ENCODE results near the gene OR4D11. TPM values are rescaled to one million over a fixed set of nuclear protein-coding genes. Genes with fewer than 3 reads are reported as not detected.
"Not testable (repeated sequence)": the region's sequence is repeated elsewhere in the genome, so short reads cannot be mapped to it uniquely, and the experiment has no call there.

Gene OR4D11
- total and polyA plus RNA-seq, 7 donors = not detected

- no peak for TF ChIP-seq CTCF (IDR thresholded peaks at IDR 0.05)
- Histone ChIP-seq H3K36me3 (ENCODE audit: insufficient read depth in 1 of 2, low read depth in 1 of 2) (no peaks in the 10 kb centered on the region), H3K27ac (no peak within 1 kb of the TSS), H3K4me1 (no peaks in the 10 kb centered on the region), H3K9me3 (no peaks in the 10 kb centered on the region), H3K27me3 (ENCODE audit: insufficient read depth in 3 of 3, low read length in 2 of 3) (peaks cover 0 to 4% (median 2%) of the 10 kb centered on the region in 3 donors), H3K4me3 (no peak within 1 kb of the TSS)
- WGBS, 3 donors = 17 to 19% (median 17%) methylated on average over 2 of the region's 2 CpGs
- ATAC-seq = no peak
- intact Hi-C loops (cut with DNase I) = no loop called here
- no peak for DNase-seq
Measured at GRCh38 chr11:59510941-59511589, 7.7 kb downstream of the OR4D11 start, which contains the start of gene OR4D9. Gene OR4D9, plus strand, starts transcription at chr11:59511539. Its CDS starts 3,374 bp downstream, at chr11:59514913.

GRCh38 chr11:59511675-59512074 is 8.3 kb downstream of the OR4D11 start:
- no peak for DNase-seq
- no peak overlapping the region for H3K27ac ChIP-seq
- TF ChIP-seq CTCF (IDR thresholded peaks at IDR 0.05) = no peak
- H3K36me3 ChIP-seq (ENCODE audit: insufficient read depth in 1 of 2, low read depth in 1 of 2) = no peaks in the 10 kb centered on the region
- H3K9me3 ChIP-seq = no peaks in the 10 kb centered on the region
- intact Hi-C loops (cut with DNase I) = no loop called here
- no peak for ATAC-seq
- no peaks in the 10 kb centered on the region for H3K4me1 ChIP-seq
- H3K27me3 ChIP-seq (ENCODE audit: insufficient read depth in 3 of 3, low read length in 2 of 3) = peaks cover 0 to 4% (median 2%) of the 10 kb centered on the region in 3 donors
- 48 to 68% (median 62%) methylated on average over 1 of the region's 1 CpG for WGBS, 3 donors
- no peak overlapping the region for H3K4me3 ChIP-seq

- ATAC-seq; H3K4me3 ChIP-seq; H3K27ac ChIP-seq; intact Hi-C loops (cut with DNase I); H3K27me3 ChIP-seq (ENCODE audit: insufficient read depth in 3 of 3, low read length in 2 of 3); DNase-seq; H3K9me3 ChIP-seq; H3K36me3 ChIP-seq (ENCODE audit: insufficient read depth in 1 of 2, low read depth in 1 of 2); H3K4me1 ChIP-seq: not testable (repeated sequence)
- 59 to 74% (median 63%) methylated on average over 2 of the region's 2 CpGs for WGBS, 3 donors
Measured at GRCh38 chr11:59520139-59520538, 16.8 kb downstream of the OR4D11 start.

- no peak for DNase-seq
- 55 to 66% (median 61%) methylated on average over 5 of the region's 5 CpGs for WGBS, 3 donors
- intact Hi-C loops (cut with DNase I) = no loop called here
- no peaks in the 10 kb centered on the region for H3K9me3 ChIP-seq
- no peaks in the 10 kb centered on the region for H3K27me3 ChIP-seq (ENCODE audit: insufficient read depth in 3 of 3, low read length in 2 of 3)
- H3K36me3 ChIP-seq (ENCODE audit: insufficient read depth in 1 of 2, low read depth in 1 of 2) = no peaks in the 10 kb centered on the region
- no peak overlapping the region for H3K27ac ChIP-seq
- no peak for TF ChIP-seq CTCF (IDR thresholded peaks at IDR 0.05)
- no peak overlapping the region for H3K4me3 ChIP-seq
- ATAC-seq = no peak
- no peaks in the 10 kb centered on the region for H3K4me1 ChIP-seq
Measured at GRCh38 chr11:59520741-59521140, 17.4 kb downstream of the OR4D11 start.

- Histone ChIP-seq H3K36me3 (ENCODE audit: insufficient read depth in 1 of 2, low read depth in 1 of 2) (no peaks in the 10 kb centered on the region), H3K27me3 (ENCODE audit: insufficient read depth in 3 of 3, low read length in 2 of 3) (no peaks in the 10 kb centered on the region), H3K27ac (no peak overlapping the region), H3K4me1 (no peaks in the 10 kb centered on the region), H3K9me3 (no peaks in the 10 kb centered on the region), H3K4me3 (no peak overlapping the region)
- DNase-seq (no peak), ATAC-seq (no peak)
- 9 to 18% (median 15%) methylated on average over 1 of the region's 1 CpG for WGBS, 3 donors
- TF ChIP-seq CTCF (IDR thresholded peaks at IDR 0.05) = no peak
- intact Hi-C loops (cut with DNase I) = no loop called here
Measured at GRCh38 chr11:59523541-59523940, 20.2 kb downstream of the OR4D11 start.

Data from psoas muscle (tissue), 8 donors.